Choroid plexus epithelial cell (primary cell): ENCODE results near the gene EGFLAM.

ENCODE experiments used
- DNase-seq: peaks from one replicate; pipeline ENCODE4 v3.0.0-alpha.2; 2010; ENCODE audit warnings: low read depth
- H3K4me3 ChIP-seq: 2 replicates; pipeline ENCODE4 v1.5.1; 2011; ENCODE audit warnings: low read depth, mild to moderate bottlenecking, control low read depth, low read length, moderate library complexity
- CTCF ChIP-seq: conservative IDR thresholded peaks from 2 replicates; pipeline ENCODE4 v1.5.1; 2011; ENCODE audit warnings: low read depth, mild to moderate bottlenecking, control low read depth, inconsistent platforms, low read length, moderate library complexity

The EGFLAM gene

DNA sequence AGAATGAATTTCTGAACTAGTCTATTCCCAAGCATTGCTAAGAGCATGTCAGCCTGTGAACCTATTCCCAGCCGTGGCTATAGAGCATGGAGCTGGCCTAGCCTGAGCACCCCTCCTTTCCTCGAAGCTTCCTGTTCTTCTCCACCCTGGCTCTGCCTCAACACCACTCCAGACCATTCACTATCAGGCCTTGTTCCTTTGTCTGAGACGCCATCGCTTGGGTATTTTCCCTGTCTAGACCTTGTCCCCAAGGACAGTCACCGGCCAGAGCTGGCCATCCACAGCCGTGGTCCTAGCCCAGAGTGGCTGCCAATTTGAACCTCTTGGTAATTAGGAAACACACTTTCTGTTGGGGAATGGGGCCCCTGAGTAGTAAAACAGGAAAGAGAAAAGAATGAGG is 192.3 kb downstream of the EGFLAM start:
- no peak for DNase-seq
- no peak overlapping the region for H3K4me3 ChIP-seq
- TF ChIP-seq CTCF = no peak

DNA sequence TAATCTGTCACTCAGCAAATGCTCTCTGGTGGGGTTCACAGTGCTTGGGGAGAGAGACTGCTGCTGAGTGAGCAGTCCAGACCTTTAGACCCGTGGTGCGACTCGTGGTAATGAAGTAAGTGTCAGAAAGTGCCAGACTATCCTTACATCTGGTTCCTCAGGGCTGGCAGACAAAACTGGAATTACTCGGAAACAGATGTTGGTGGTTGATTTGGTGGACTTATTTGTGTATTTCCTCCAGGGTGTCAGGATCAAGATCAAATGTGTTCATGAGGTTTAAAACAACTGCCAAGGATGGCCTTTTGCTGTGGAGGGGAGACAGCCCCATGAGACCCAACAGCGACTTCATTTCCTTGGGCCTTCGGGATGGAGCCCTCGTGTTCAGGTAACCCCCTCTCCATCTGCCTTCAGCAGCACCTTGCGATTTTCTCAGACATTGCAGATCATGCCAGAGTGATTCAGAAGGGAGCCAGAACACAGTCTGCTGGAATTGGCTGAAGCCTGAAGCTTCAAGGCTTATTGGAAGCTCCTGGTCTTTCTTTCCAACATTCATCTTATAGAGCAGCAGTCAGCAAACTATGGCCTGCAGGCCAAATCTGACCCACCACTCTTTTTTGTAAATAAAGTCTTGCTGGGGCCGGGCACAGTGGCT is 192.8 kb downstream of the EGFLAM start:
- H3K4me3 ChIP-seq = no peak overlapping the region
- no peak for TF ChIP-seq CTCF
- no peak for DNase-seq

DNA sequence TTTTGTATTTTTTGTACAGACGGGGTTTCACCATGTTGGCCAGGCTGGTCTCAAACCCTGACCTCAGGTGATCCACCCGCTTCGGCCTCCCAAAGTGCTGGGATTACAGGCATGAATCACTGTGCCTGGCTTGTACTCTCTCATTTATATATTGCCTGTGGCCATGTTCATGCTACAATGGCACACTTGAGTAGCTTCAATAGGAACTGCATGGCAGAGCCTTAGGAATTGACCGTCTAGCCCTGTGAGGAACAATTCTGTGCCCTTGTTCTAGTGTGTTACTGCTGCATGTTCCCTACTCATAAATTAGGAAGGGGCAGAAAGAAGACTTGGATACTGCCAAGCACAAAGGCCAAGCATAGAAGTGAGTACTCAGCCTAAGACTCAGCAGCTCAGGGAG is 193.8 kb downstream of the EGFLAM start:
- no peak for DNase-seq

GRCh38 chr5:38453506-38453905 is 195.1 kb downstream of the EGFLAM start:
- no peak for TF ChIP-seq CTCF
- no peak overlapping the region for H3K4me3 ChIP-seq
- DNase-seq = no peak

More for the DNA sequence above, 193.8 kb downstream of the EGFLAM start:
- H3K4me3 ChIP-seq = no peak overlapping the region
- no peak for TF ChIP-seq CTCF

DNA sequence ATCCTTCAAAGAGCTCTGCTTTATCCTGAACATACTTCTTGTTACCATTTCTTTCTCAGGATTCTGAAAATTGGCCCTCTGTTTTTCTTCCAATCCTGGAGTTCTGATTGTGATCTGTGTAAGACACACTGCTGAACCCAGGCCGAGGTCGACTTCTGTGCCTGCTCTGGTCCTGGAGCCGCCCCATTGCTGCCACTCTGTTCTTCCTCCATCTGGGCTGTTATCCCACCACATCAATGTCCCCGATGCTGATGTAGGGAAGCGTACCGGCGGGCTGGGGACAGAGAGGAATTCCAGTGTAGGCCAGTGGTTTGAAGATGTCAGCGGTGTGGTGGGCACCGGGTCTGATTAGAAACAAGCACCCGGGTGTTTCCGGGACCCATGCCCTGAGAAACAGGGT is 195.6 kb downstream of the EGFLAM start:
- TF ChIP-seq CTCF = no peak
- no peak overlapping the region for H3K4me3 ChIP-seq
- DNase-seq = no peak

DNA sequence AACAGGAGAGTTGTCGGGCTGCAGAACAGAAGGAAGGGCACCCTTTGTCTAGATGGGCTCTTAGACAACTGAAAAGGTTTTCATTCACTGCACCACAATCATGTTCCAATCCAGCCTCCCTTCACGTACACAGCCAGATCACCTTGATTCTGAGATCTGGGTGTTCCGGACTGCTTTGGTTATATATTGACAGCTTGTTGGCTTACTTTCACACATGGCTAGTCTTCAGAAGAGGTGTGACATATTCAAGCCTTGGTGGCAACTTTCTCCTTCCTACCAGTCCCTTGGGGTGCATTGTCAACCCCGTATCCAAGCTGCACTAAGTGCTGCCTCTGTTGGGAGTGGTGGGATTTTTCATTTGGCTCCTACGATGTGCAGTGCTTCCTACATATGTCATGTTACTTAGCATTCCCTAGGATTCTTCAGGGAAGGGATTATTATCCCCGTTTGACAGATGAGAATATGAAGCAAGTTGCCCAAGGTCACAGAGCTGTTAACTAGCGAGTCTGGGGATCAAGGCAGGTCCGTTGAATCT is 197.5 kb downstream of the EGFLAM start:
- no peak for DNase-seq
- H3K4me3 ChIP-seq = no peak overlapping the region
- TF ChIP-seq CTCF = no peak

GRCh38 chr5:38456657-38457399 is 198.5 kb downstream of the EGFLAM start:
- no peak for DNase-seq
- TF ChIP-seq CTCF = no peak
- no peak overlapping the region for H3K4me3 ChIP-seq
